ENCODE measurements around the gene FILIP1.
"Not testable (repeated sequence)": the region's sequence is repeated elsewhere in the genome, so short reads cannot be mapped to it uniquely, and the experiment has no call there.

FILIP1 gene

GRCh38 chr6:75444899-75445298 is 48.7 kb downstream of the FILIP1 start:
- Histone ChIP-seq H2AFZ (ENCODE audit: low read depth, low read length) (no peak overlapping the region), H3K23ac (ENCODE audit: low read length in 2 of 2) (no peak overlapping the region), H4K8ac (ENCODE audit: low read length) (no peak overlapping the region), H3K9ac (ENCODE audit: low read length) (no peak overlapping the region), H3K4me3 (ENCODE audit: insufficient read depth in 1 of 2, low read depth in 1 of 2, low read length in 2 of 2) (no peak overlapping the region), H2BK12ac (ENCODE audit: low read length in 2 of 2) (no peak overlapping the region), H3K4me1 (ENCODE audit: control insufficient read depth, insufficient read depth, low read depth, low read length) (peaks cover 1% of the 10 kb centered on the region), H2BK5ac (ENCODE audit: low read depth, low read length, poor library complexity, severe bottlenecking) (no peak overlapping the region), H3K27ac (ENCODE audit: low read length, poor library complexity, severe bottlenecking) (no peak overlapping the region), H4K91ac (ENCODE audit: low read length) (no peak overlapping the region), H2AK5ac (ENCODE audit: low read length, severe bottlenecking) (no peak overlapping the region), H3K4me2 (ENCODE audit: low read length, poor library complexity, severe bottlenecking) (no peak overlapping the region), H2BK15ac (ENCODE audit: low read depth, poor library complexity, severe bottlenecking) (no peak overlapping the region), H2BK120ac (ENCODE audit: low read depth, low read length) (no peak overlapping the region), H3K9me3 (ENCODE audit: control insufficient read depth, low read length) (no peaks in the 10 kb centered on the region), H3K36me3 (ENCODE audit: control insufficient read depth in 1 of 2, insufficient read depth in 2 of 2, low read depth in 1 of 2, low read length in 2 of 2) (no peaks in the 10 kb centered on the region), H3K18ac (ENCODE audit: low read depth in 1 of 2, low read length in 2 of 2) (no peak overlapping the region), H3K27me3 (ENCODE audit: control insufficient read depth in 1 of 2, insufficient read depth in 1 of 2, low read length in 2 of 2) (no peaks in the 10 kb centered on the region), H3K79me1 (replicated peaks; ENCODE audit: low read length, poor library complexity, severe bottlenecking) (peaks cover 3% of the 10 kb centered on the region), H3K14ac (ENCODE audit: low read length in 2 of 2) (no peak overlapping the region), H3K4ac (ENCODE audit: low read depth in 1 of 2, low read length in 2 of 2) (no peak overlapping the region)
- 95% methylated on average over 2 of the region's 2 CpGs for WGBS
- DNase-seq, result no peak

- not testable (repeated sequence) for H3K9ac ChIP-seq (ENCODE audit: low read length); H3K4me2 ChIP-seq (ENCODE audit: low read length, poor library complexity, severe bottlenecking); H3K4me1 ChIP-seq (ENCODE audit: control insufficient read depth, insufficient read depth, low read depth, low read length); H3K9me3 ChIP-seq (ENCODE audit: control insufficient read depth, low read length); H2BK120ac ChIP-seq (ENCODE audit: low read depth, low read length); H3K14ac ChIP-seq (ENCODE audit: low read length in 2 of 2); H4K8ac ChIP-seq (ENCODE audit: low read length); H3K79me1 ChIP-seq (replicated peaks; ENCODE audit: low read length, poor library complexity, severe bottlenecking); H2AFZ ChIP-seq (ENCODE audit: low read depth, low read length); H2BK12ac ChIP-seq (ENCODE audit: low read length in 2 of 2); H4K91ac ChIP-seq (ENCODE audit: low read length); H3K27me3 ChIP-seq (ENCODE audit: control insufficient read depth in 1 of 2, insufficient read depth in 1 of 2, low read length in 2 of 2); H2BK15ac ChIP-seq (ENCODE audit: low read depth, poor library complexity, severe bottlenecking); H3K36me3 ChIP-seq (ENCODE audit: control insufficient read depth in 1 of 2, insufficient read depth in 2 of 2, low read depth in 1 of 2, low read length in 2 of 2); H3K18ac ChIP-seq (ENCODE audit: low read depth in 1 of 2, low read length in 2 of 2); H3K23ac ChIP-seq (ENCODE audit: low read length in 2 of 2); H3K4me3 ChIP-seq (ENCODE audit: insufficient read depth in 1 of 2, low read depth in 1 of 2, low read length in 2 of 2); H2BK5ac ChIP-seq (ENCODE audit: low read depth, low read length, poor library complexity, severe bottlenecking); H3K4ac ChIP-seq (ENCODE audit: low read depth in 1 of 2, low read length in 2 of 2); DNase-seq; H2AK5ac ChIP-seq (ENCODE audit: low read length, severe bottlenecking); H3K27ac ChIP-seq (ENCODE audit: low read length, poor library complexity, severe bottlenecking)
- WGBS, result 95% methylated on average over 12 of the region's 29 CpGs
These were observed 51.7 kb downstream of the FILIP1 start for GRCh38 chr6:75441883-75442282.

GRCh38 chr6:75441479-75441878 is 52.1 kb downstream of the FILIP1 start:
- not testable (repeated sequence) for H3K4me1 ChIP-seq (ENCODE audit: control insufficient read depth, insufficient read depth, low read depth, low read length); H3K27ac ChIP-seq (ENCODE audit: low read length, poor library complexity, severe bottlenecking); H4K91ac ChIP-seq (ENCODE audit: low read length); H3K4ac ChIP-seq (ENCODE audit: low read depth in 1 of 2, low read length in 2 of 2); H3K4me3 ChIP-seq (ENCODE audit: insufficient read depth in 1 of 2, low read depth in 1 of 2, low read length in 2 of 2); H2AFZ ChIP-seq (ENCODE audit: low read depth, low read length); H3K9me3 ChIP-seq (ENCODE audit: control insufficient read depth, low read length); H3K18ac ChIP-seq (ENCODE audit: low read depth in 1 of 2, low read length in 2 of 2); H3K9ac ChIP-seq (ENCODE audit: low read length); H3K36me3 ChIP-seq (ENCODE audit: control insufficient read depth in 1 of 2, insufficient read depth in 2 of 2, low read depth in 1 of 2, low read length in 2 of 2); H2BK5ac ChIP-seq (ENCODE audit: low read depth, low read length, poor library complexity, severe bottlenecking); H3K14ac ChIP-seq (ENCODE audit: low read length in 2 of 2); H4K8ac ChIP-seq (ENCODE audit: low read length); H2BK120ac ChIP-seq (ENCODE audit: low read depth, low read length); H2BK12ac ChIP-seq (ENCODE audit: low read length in 2 of 2); H3K27me3 ChIP-seq (ENCODE audit: control insufficient read depth in 1 of 2, insufficient read depth in 1 of 2, low read length in 2 of 2); H2BK15ac ChIP-seq (ENCODE audit: low read depth, poor library complexity, severe bottlenecking); H3K4me2 ChIP-seq (ENCODE audit: low read length, poor library complexity, severe bottlenecking); H3K79me1 ChIP-seq (replicated peaks; ENCODE audit: low read length, poor library complexity, severe bottlenecking); H3K23ac ChIP-seq (ENCODE audit: low read length in 2 of 2); H2AK5ac ChIP-seq (ENCODE audit: low read length, severe bottlenecking); DNase-seq
- no CpG with 5 or more reads among the region's 33 CpGs for WGBS

GRCh38 chr6:75438442-75439116 is 55.0 kb downstream of the FILIP1 start:
- Histone ChIP-seq H2BK120ac (ENCODE audit: low read depth, low read length) (no peak overlapping the region), H2BK12ac (ENCODE audit: low read length in 2 of 2) (no peak overlapping the region), H3K4me1 (ENCODE audit: control insufficient read depth, insufficient read depth, low read depth, low read length) (peaks cover 2% of the 10 kb centered on the region), H2BK5ac (ENCODE audit: low read depth, low read length, poor library complexity, severe bottlenecking) (no peak overlapping the region), H3K18ac (ENCODE audit: low read depth in 1 of 2, low read length in 2 of 2) (no peak overlapping the region), H3K27me3 (ENCODE audit: control insufficient read depth in 1 of 2, insufficient read depth in 1 of 2, low read length in 2 of 2) (no peaks in the 10 kb centered on the region), H3K4me2 (ENCODE audit: low read length, poor library complexity, severe bottlenecking) (no peak overlapping the region), H3K9ac (ENCODE audit: low read length) (peak overlapping the region; percentile 70), H3K27ac (ENCODE audit: low read length, poor library complexity, severe bottlenecking) (peak overlapping the region; percentile 66), H3K9me3 (ENCODE audit: control insufficient read depth, low read length) (no peaks in the 10 kb centered on the region), H3K4me3 (ENCODE audit: insufficient read depth in 1 of 2, low read depth in 1 of 2, low read length in 2 of 2) (no peak overlapping the region), H3K36me3 (ENCODE audit: control insufficient read depth in 1 of 2, insufficient read depth in 2 of 2, low read depth in 1 of 2, low read length in 2 of 2) (no peaks in the 10 kb centered on the region), H4K91ac (ENCODE audit: low read length) (no peak overlapping the region), H4K8ac (ENCODE audit: low read length) (no peak overlapping the region), H3K23ac (ENCODE audit: low read length in 2 of 2) (no peak overlapping the region), H3K79me1 (replicated peaks; ENCODE audit: low read length, poor library complexity, severe bottlenecking) (peaks cover 3% of the 10 kb centered on the region), H3K4ac (ENCODE audit: low read depth in 1 of 2, low read length in 2 of 2) (no peak overlapping the region), H2AFZ (ENCODE audit: low read depth, low read length) (no peak overlapping the region), H2BK15ac (ENCODE audit: low read depth, poor library complexity, severe bottlenecking) (no peak overlapping the region), H2AK5ac (ENCODE audit: low read length, severe bottlenecking) (no peak overlapping the region), H3K14ac (ENCODE audit: low read length in 2 of 2) (no peak overlapping the region)
- DNase-seq, result no peak
- WGBS, result 100% methylated on average over 2 of the region's 2 CpGs

Data from mesenchymal stem cell (in vitro differentiated cells and primary cell).